ENCODE data around the gene DNAJC22.
A peak's percentile ranks its signal among the peaks of the same experiment; 100 is the strongest.

The DNAJC22 gene

GRCh38 chr12:49342066-49342913 lies 4.4 kb upstream of the DNAJC22 start:
- H2AFZ ChIP-seq (ENCODE audit: low read length): peak overlapping the region; percentile 95
- H3K4me3 ChIP-seq (ENCODE audit: low read length in 2 of 2): peak overlapping the region; percentile 56 to 73
- H4K91ac ChIP-seq (ENCODE audit: low read depth, low read length, poor library complexity): no peak overlapping the region
- H3K23ac ChIP-seq (ENCODE audit: low read depth, low read length, poor library complexity): peak overlapping the region; percentile 86
- H3K36me3 ChIP-seq (replicated peaks in 1 of 2; ENCODE audit: control insufficient read depth in 2 of 2, insufficient read depth in 2 of 2, low read length in 2 of 2): no peaks in the 10 kb centered on the region
- peaks cover 0 to 3% of the 10 kb centered on the region in 2 donors for H3K9me3 ChIP-seq (replicated peaks in 1 of 2; ENCODE audit: control insufficient read depth in 2 of 2, insufficient read depth in 1 of 2, low read depth in 1 of 2, low read length in 2 of 2)
- H2BK12ac ChIP-seq (ENCODE audit: low read length): no peak overlapping the region
- H3K27me3 ChIP-seq (ENCODE audit: control insufficient read depth in 3 of 3, insufficient read depth in 3 of 3, low read depth in 1 of 3, low read length in 3 of 3): peaks cover 15 to 96% (median 86%) of the 10 kb centered on the region in 3 experiments
- H3K14ac ChIP-seq (ENCODE audit: low read length): no peak overlapping the region
- DNase-seq (ENCODE audit: low spot score): peak; percentile 93
- peak overlapping the region; percentile 9 for H2AK5ac ChIP-seq (ENCODE audit: low read depth, low read length)
- H2BK5ac ChIP-seq (ENCODE audit: low read length): no peak overlapping the region
- peak overlapping the region; percentile 47 for H2BK15ac ChIP-seq (ENCODE audit: low read length)
- WGBS, 2 donors (ENCODE audit: extremely low coverage in 2 of 2, insufficient read length in 2 of 2, insufficient replicate concordance in 1 of 2): no CpG with 5 or more reads among the region's 58 CpGs
- H3K79me1 ChIP-seq (ENCODE audit: low read depth, low read length): no peaks in the 10 kb centered on the region
- peak overlapping the region; percentile 43 for H2BK120ac ChIP-seq (ENCODE audit: low read depth, low read length)
- no peak overlapping the region for H3K4ac ChIP-seq (ENCODE audit: low read length)
- H3K4me2 ChIP-seq (ENCODE audit: insufficient read depth, low read length, poor library complexity, severe bottlenecking): peak overlapping the region; percentile 84
- peak overlapping the region; percentile 79 for H3K9ac ChIP-seq (ENCODE audit: low read depth, low read length, poor library complexity)
- peak overlapping the region; percentile 95 for H3K18ac ChIP-seq (ENCODE audit: low read length)
- H4K8ac ChIP-seq (ENCODE audit: low read depth, low read length): no peak overlapping the region
- H3K4me1 ChIP-seq (ENCODE audit: control insufficient read depth in 2 of 2, insufficient read depth in 1 of 2, low read depth in 1 of 2, low read length in 2 of 2): peaks cover 35 to 68% of the 10 kb centered on the region in 2 donors
- no peak overlapping the region for H3K27ac ChIP-seq (replicated peaks; ENCODE audit: low read length)

- Histone ChIP-seq H3K79me1 (ENCODE audit: low read depth, low read length) (no peaks in the 10 kb centered on the region), H3K4me2 (ENCODE audit: insufficient read depth, low read length, poor library complexity, severe bottlenecking) (peak overlapping the region; percentile 84), H4K8ac (ENCODE audit: low read depth, low read length) (no peak overlapping the region), H3K23ac (ENCODE audit: low read depth, low read length, poor library complexity) (peak overlapping the region; percentile 8), H2BK5ac (ENCODE audit: low read length) (no peak overlapping the region), H2BK120ac (ENCODE audit: low read depth, low read length) (no peak overlapping the region), H4K91ac (ENCODE audit: low read depth, low read length, poor library complexity) (no peak overlapping the region), H3K36me3 (replicated peaks in 1 of 2; ENCODE audit: control insufficient read depth in 2 of 2, insufficient read depth in 2 of 2, low read length in 2 of 2) (no peaks in the 10 kb centered on the region), H2BK12ac (ENCODE audit: low read length) (no peak overlapping the region), H3K27me3 (ENCODE audit: control insufficient read depth in 3 of 3, insufficient read depth in 3 of 3, low read depth in 1 of 3, low read length in 3 of 3) (peaks cover 15 to 95% (median 86%) of the 10 kb centered on the region in 3 experiments), H3K4ac (ENCODE audit: low read length) (no peak overlapping the region), H3K14ac (ENCODE audit: low read length) (no peak overlapping the region), H3K27ac (replicated peaks; ENCODE audit: low read length) (no peak overlapping the region), H2AFZ (ENCODE audit: low read length) (peak overlapping the region; percentile 95), H3K18ac (ENCODE audit: low read length) (peak overlapping the region; percentile 25), H2BK15ac (ENCODE audit: low read length) (no peak overlapping the region), H3K9ac (ENCODE audit: low read depth, low read length, poor library complexity) (no peak overlapping the region), H3K9me3 (replicated peaks in 1 of 2; ENCODE audit: control insufficient read depth in 2 of 2, insufficient read depth in 1 of 2, low read depth in 1 of 2, low read length in 2 of 2) (peaks cover 0 to 3% of the 10 kb centered on the region in 2 donors), H3K4me1 (ENCODE audit: control insufficient read depth in 2 of 2, insufficient read depth in 1 of 2, low read depth in 1 of 2, low read length in 2 of 2) (peaks cover 36 to 66% of the 10 kb centered on the region in 2 donors), H3K4me3 (ENCODE audit: low read length in 2 of 2) (peak overlapping the region; percentile 23 to 27), H2AK5ac (ENCODE audit: low read depth, low read length) (no peak overlapping the region)
- DNase-seq (ENCODE audit: low spot score): no peak
- WGBS, 2 donors (ENCODE audit: extremely low coverage in 2 of 2, insufficient read length in 2 of 2, insufficient replicate concordance in 1 of 2): no CpG with 5 or more reads among the region's 33 CpGs
These were observed 3.6 kb upstream of the DNAJC22 start for GRCh38 chr12:49342914-49343731.

DNA sequence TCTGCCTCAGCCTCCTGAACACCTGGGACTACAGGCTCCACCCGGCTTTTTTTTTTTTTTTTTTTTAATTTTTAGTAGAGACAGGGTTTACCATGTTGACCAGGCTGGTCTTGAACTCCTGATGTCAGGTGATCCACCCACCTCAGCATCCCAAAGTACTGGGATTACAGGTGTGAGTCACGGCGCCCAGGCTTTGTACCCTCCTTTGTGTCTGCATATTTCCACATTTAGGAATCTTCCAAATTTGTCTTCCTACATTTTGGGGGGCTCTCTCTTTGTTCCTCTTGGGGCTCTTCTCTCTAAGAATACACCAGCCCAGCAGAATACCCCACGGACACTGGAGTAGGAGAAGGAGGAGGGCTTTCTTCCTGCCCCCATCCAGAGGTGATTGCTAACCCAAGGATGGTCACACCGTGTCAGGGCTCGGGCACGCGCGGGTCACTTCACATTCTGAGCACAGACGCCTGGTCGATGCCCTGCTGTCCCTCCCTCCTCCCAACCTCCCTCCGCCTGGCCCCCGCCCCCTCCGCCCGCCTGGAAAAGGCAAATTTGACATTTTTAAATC lies 2.1 kb upstream of the DNAJC22 start:
- Histone ChIP-seq H2BK120ac (ENCODE audit: low read depth, low read length) (no peak overlapping the region), H3K14ac (ENCODE audit: low read length) (no peak overlapping the region), H3K4ac (ENCODE audit: low read length) (no peak overlapping the region), H3K23ac (ENCODE audit: low read depth, low read length, poor library complexity) (no peak overlapping the region), H3K4me2 (ENCODE audit: insufficient read depth, low read length, poor library complexity, severe bottlenecking) (peak overlapping the region; percentile 76), H2AK5ac (ENCODE audit: low read depth, low read length) (no peak overlapping the region), H3K4me3 (ENCODE audit: low read length in 2 of 2) (no peak overlapping the region), H3K27me3 (ENCODE audit: control insufficient read depth in 3 of 3, insufficient read depth in 3 of 3, low read depth in 1 of 3, low read length in 3 of 3) (peaks cover 15 to 94% (median 86%) of the 10 kb centered on the region in 3 experiments), H3K9me3 (replicated peaks in 1 of 2; ENCODE audit: control insufficient read depth in 2 of 2, insufficient read depth in 1 of 2, low read depth in 1 of 2, low read length in 2 of 2) (peaks cover 0 to 3% of the 10 kb centered on the region in 2 donors), H3K18ac (ENCODE audit: low read length) (peak overlapping the region; percentile 33), H2AFZ (ENCODE audit: low read length) (peak overlapping the region; percentile 97), H3K79me1 (ENCODE audit: low read depth, low read length) (no peaks in the 10 kb centered on the region), H4K8ac (ENCODE audit: low read depth, low read length) (no peak overlapping the region), H3K27ac (replicated peaks; ENCODE audit: low read length) (no peak overlapping the region), H4K91ac (ENCODE audit: low read depth, low read length, poor library complexity) (no peak overlapping the region), H3K4me1 (ENCODE audit: control insufficient read depth in 2 of 2, insufficient read depth in 1 of 2, low read depth in 1 of 2, low read length in 2 of 2) (peaks cover 36 to 53% of the 10 kb centered on the region in 2 donors), H3K36me3 (replicated peaks in 1 of 2; ENCODE audit: control insufficient read depth in 2 of 2, insufficient read depth in 2 of 2, low read length in 2 of 2) (no peaks in the 10 kb centered on the region), H3K9ac (ENCODE audit: low read depth, low read length, poor library complexity) (no peak overlapping the region), H2BK5ac (ENCODE audit: low read length) (no peak overlapping the region), H2BK15ac (ENCODE audit: low read length) (no peak overlapping the region), H2BK12ac (ENCODE audit: low read length) (no peak overlapping the region)
- WGBS, 2 donors (ENCODE audit: extremely low coverage in 2 of 2, insufficient read length in 2 of 2, insufficient replicate concordance in 1 of 2): no CpG with 5 or more reads among the region's 15 CpGs
- DNase-seq (ENCODE audit: low spot score): no peak

Data from neuronal stem cell (in vitro differentiated cells).